Femur (tissue), 1 donor: ENCODE results near the gene PHC3.

Experiments used
- DNase-seq: peaks from one replicate; pipeline ENCODE4 v3.0.0-alpha.2; 2017

Gene PHC3

DNA sequence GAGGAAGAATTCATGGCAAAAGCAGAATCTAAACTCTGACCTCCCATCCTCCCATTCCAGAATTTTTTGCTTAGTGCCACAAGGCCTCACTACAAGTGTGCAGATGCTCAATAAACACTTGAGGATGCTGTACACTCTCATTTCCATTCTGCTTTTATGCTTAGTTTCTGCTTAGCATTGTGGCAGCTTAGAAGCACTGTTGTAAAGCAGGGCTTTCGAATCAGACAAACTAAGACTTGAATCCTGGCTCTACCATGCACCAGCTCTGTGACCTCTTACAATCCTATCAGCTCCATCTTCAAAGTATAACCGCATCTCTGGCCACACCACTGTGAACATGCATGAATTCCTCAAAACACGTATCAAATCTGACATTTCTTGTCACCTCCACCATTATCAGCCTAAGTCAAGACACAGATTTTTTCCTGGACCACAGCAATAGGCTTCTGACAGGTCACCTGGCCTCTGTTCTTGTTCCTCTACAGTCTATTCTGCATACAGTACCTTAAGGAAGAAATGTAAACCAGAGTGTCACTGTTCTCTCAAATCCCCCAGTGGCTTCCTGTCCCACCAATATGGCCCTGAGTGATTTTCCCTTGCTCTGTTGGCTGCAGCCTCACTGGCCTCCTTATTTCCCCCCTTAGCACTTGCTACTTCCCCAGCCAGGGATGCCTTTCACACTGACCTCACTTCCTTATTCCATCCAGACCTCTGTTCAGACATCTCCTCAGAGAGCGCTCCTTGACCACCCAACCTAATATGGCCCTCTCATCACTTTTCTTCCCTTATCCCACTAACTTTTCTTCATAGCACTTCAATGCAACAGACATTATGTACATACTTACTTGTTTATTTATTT, 8.1 kb upstream of the PHC3 start:
- no peak for DNase-seq

- no peak for DNase-seq
Observed at GRCh38 chr3:170180079-170180907, 1.2 kb downstream of the PHC3 start.

DNA sequence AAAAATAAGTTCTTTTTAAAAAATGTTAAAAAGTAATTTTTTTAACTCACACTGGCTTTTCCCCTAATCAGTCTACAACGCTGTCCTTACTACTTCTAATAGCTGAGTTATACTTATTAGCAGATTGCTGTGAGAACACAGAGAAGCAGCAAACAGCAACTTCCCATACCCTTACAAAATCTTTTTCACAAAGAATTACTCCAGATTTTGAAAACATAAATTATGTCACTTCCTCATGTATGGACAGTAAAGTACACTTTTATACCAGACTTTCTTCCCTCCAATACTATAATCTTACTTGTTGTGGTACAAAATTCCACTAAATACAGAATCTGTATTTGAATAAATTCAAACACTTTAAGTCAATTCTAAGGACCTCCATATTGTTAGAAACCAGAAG, 2.1 kb downstream of the PHC3 start:
- no peak for DNase-seq

DNA sequence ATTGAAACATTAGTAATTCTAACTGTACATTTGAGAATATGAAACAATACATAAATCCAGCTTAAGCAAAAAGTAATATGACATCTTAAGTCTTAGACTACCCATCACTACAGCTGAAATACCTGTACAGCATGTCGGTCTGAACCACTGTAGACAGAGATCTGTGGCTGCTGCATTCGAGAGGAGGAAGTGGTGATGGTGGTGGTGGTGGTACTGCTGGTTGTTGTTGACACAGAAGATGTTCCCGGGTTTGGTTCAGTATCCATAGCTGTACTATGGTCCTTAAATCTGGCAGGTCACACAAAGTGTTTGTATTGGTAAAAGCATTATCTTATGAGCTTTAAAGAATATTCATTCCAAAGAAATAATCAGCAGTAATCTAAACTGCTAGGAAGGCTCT, 2.9 kb downstream of the PHC3 start:
- no peak for DNase-seq

DNA sequence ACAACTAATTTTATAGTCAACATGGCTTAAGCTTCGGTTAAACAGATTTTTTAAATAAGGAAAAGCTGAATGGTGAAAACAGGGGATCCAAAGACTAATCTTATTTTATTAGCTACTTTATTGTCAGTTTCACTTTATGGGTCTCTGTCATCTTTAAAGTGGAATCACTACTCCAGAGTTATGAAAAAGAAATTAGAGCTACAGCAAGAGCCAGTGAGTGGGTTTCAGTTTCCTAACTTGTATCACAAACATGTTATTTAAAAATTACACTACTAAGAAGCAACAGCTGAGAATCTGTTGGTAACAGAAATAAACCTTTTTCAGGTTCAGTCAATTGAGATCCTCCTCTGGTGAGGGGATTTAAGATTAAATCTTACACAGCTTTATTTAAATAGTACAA, 10.0 kb downstream of the PHC3 start:
- no peak for DNase-seq

- no peak for DNase-seq
Observed at GRCh38 chr3:170164717-170165116, 16.8 kb downstream of the PHC3 start.

- no peak for DNase-seq
Observed at GRCh38 chr3:170163956-170164645, 17.4 kb downstream of the PHC3 start.

GRCh38 chr3:170162630-170163029, 18.9 kb downstream of the PHC3 start:
- no peak for DNase-seq

- DNase-seq = no peak
Observed at GRCh38 chr3:170162052-170162451, 19.5 kb downstream of the PHC3 start.

GRCh38 chr3:170159933-170160332, 21.6 kb downstream of the PHC3 start:
- no peak for DNase-seq

- no peak for DNase-seq
Observed at GRCh38 chr3:170159459-170159858, 22.1 kb downstream of the PHC3 start.

- DNase-seq = no peak
Observed at GRCh38 chr3:170155604-170156003, 25.9 kb downstream of the PHC3 start.

DNA sequence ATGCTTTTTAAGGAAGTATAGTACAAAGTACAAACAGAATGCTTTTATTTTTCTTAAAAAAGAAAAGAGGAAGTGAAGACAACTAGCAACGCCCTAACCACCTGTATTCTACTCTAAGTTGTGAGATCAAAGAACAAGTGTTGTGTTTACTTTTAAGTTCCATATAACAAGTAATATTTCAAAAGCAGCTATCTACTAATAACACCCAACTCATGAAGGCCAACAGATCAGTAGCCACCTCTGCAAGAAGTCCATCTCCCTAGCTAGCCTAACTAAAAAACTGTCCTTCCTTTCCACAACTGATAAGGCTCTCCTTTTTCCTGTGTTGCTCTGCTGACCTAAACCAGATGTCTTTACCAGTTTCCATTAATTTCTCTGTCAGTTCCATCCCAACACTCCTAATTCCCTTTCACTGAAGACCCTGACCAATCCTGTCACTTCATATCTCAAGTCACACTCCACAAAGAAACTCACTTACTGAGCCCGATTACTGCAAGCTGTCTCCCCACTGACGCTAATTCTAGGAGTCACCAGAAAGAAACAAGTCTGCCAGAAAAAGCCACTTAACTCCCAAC, 26.9 kb downstream of the PHC3 start:
- no peak for DNase-seq

DNA sequence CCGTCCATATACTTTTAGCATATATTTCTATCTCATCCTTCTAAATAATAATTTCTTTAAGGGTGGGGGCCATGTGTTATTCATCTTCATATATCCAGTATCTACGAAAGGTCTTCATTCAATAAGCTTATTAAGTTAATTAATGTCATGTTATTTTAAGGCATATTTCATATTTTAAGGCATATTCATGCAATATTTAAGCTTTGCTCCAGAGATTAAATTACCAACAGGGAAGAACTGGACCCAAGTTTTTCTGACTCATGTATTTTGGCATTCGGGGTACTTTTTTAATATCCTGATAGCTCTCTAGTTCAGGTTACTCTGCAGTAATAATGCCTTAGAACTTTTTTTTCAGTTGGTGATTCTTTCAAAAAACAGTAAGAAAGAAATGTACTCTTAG, 27.4 kb downstream of the PHC3 start:
- no peak for DNase-seq

DNA sequence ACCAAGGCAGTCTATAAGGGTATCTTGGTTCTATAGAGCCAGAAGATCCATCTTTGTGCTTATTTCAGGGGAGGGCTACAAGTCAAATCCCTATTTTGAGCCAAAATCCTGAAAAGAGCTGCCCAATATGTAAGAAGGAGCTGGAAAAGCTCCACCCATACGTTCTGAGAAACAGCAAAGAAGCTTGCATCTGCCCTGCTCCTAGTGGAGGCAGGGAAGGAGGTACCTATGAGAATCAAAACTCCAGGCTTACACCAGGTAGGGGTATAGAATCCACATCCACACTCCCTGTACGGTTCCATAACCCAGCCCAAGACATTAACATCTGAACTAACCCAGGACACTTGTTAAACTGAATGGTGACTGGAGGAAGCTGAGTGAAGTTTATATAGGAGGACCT, 30.0 kb downstream of the PHC3 start:
- no peak for DNase-seq

GRCh38 chr3:170149016-170149415, 32.5 kb downstream of the PHC3 start:
- no peak for DNase-seq

DNA sequence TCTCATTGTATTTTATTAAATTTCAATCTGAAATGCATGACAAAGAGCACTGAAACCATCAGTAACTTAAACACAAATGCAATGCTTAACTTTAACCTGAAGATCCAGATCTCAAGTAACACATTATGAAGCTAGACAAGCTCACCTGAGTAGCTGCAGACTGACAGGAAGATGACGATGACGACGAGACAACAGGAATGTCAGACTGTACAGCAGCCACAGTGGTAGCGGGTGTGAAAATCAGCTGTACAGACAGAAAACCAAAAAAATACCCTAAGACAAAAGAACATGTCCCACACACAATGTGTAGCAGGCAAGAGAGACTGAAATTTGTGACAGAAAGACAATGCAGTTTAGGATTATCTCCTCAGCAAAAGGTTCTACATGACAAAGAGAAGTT, 36.3 kb downstream of the PHC3 start:
- no peak for DNase-seq

- no peak for DNase-seq
Observed at GRCh38 chr3:170144437-170144843, 37.1 kb downstream of the PHC3 start.

DNA sequence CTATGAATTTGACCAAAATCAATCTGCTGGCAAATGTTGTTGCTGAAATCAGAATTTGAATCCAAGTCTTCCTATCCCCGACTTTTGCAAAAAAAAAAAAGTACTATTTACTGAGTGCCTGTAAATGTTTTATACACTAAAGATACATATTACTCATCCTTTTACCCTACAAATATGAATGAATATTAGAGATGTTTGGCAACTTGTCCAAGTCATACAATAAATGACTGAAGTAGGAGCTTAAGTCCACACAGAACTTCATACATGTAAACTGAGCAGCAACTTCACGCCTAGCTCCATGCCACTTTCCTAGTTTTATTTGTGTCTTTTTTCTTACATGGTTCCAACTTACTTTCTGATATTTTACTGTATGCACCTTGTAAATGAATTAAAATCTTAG, 39.2 kb downstream of the PHC3 start:
- DNase-seq = no peak

GRCh38 chr3:170137986-170138385, 43.5 kb downstream of the PHC3 start:
- no peak for DNase-seq

DNA sequence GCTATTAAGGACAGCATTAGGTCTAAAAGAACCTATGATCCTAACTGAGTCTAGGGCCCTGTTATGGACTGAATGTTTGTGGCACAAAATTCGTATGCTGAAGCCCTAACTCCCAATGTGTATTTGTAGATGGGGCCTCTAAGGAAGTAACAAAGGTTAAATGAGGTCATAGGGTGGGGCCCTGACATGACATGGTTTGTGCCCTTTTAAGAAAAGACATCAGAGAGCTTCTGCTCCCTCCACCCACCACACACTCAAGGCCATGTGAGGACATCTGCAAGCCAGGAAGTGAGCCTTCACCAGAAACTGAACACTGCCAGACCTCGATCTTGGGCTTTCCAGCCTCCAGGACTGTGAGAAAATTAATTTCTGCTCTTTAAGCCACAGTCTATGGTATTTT, 49.2 kb downstream of the PHC3 start:
- DNase-seq = no peak

- no peak for DNase-seq
Observed at GRCh38 chr3:170130532-170130931, 51.0 kb downstream of the PHC3 start.

- DNase-seq = no peak
Observed at GRCh38 chr3:170128977-170129431, 52.5 kb downstream of the PHC3 start.
